DND-41 (cell line): Measurements from ENCODE around the gene ZBTB49.
A peak's percentile ranks its signal among the peaks of the same experiment; 100 is the strongest.

Source experiments
- ATAC-seq: fragments of 200-7000 bp; cut with Tn5 transposase; 3 replicates; pipeline ENCODE4 v1.9.1; 2021; ENCODE audit warnings: low read depth; ENCODE audit not compliant: insufficient read depth
- DNase-seq: peaks from one replicate; pipeline ENCODE4 v3.0.0-alpha.2; 2020
- H2AFZ ChIP-seq: 2 replicates; pipeline ENCODE4 v1.6.0; 2012; ENCODE audit warnings: low read depth, low read length
- H3K27ac ChIP-seq: 2 replicates; pipeline ENCODE4 v1.5.1; 2012; ENCODE audit warnings: low read length, inconsistent platforms
- H3K27me3 ChIP-seq: fragments of 200-600 bp; sonication (generic); 2 replicates; pipeline ENCODE4 v1.6.0; 2012; ENCODE audit warnings: low read length, mild to moderate bottlenecking, inconsistent platforms; ENCODE audit not compliant: insufficient read depth, poor library complexity
- H3K36me3 ChIP-seq: 2 replicates; pipeline ENCODE4 v1.5.1; 2012; ENCODE audit warnings: low read length, inconsistent platforms; ENCODE audit not compliant: insufficient read depth
- H3K4me1 ChIP-seq: 2 replicates; pipeline ENCODE4 v1.5.1; 2012; ENCODE audit warnings: mild to moderate bottlenecking, low read length; ENCODE audit not compliant: insufficient read depth
- H3K4me2 ChIP-seq: 2 replicates; pipeline ENCODE4 v1.6.0; 2012; ENCODE audit warnings: mild to moderate bottlenecking, moderate library complexity, low read length, inconsistent platforms; ENCODE audit not compliant: insufficient read depth
- H3K4me3 ChIP-seq, 2 experiments: fragments of 200-600 bp in 1 of 2; shearing (Covaris generic) in 1 of 2; 2 replicates each; pipeline ENCODE4 v1.5.1; 2012 to 2016; ENCODE audit warnings: inconsistent platforms in 2 of 2, low read length in 2 of 2, mild to moderate bottlenecking in 2 of 2, low read depth in 1 of 2, moderate library complexity in 1 of 2
- H3K79me2 ChIP-seq: 2 replicates; pipeline ENCODE4 v1.6.0; 2012; ENCODE audit warnings: low read length, inconsistent platforms; ENCODE audit not compliant: insufficient read depth
- H3K9ac ChIP-seq: 2 replicates; pipeline ENCODE4 v1.6.0; 2012; ENCODE audit warnings: low read depth, mild to moderate bottlenecking, inconsistent platforms, low read length, moderate library complexity
- H3K9me3 ChIP-seq: 2 replicates; pipeline ENCODE4 v1.5.1; 2012; ENCODE audit warnings: low read length, moderate library complexity, mild to moderate bottlenecking, inconsistent platforms; ENCODE audit not compliant: insufficient read depth, severe bottlenecking
- H4K20me1 ChIP-seq: 2 replicates; pipeline ENCODE4 v1.6.0; 2012; ENCODE audit warnings: low read length; ENCODE audit not compliant: insufficient read depth
- EZH2 ChIP-seq: IDR thresholded peaks from 3 replicates; pipeline ENCODE4 v1.6.1; 2012; ENCODE audit warnings: borderline replicate concordance, low read depth, mild to moderate bottlenecking, moderate library complexity, low read length, inconsistent platforms; ENCODE audit not compliant: severe bottlenecking
- TF ChIP-seq, protein P1 (sequence below): IDR thresholded peaks from 2 replicates; pipeline ENCODE4 v1.5.1; 2012; ENCODE audit warnings: borderline replicate concordance, low read length, moderate library complexity, mild to moderate bottlenecking; ENCODE audit not compliant: poor library complexity, severe bottlenecking; ENCODE audit errors: extremely low read depth

Gene ZBTB49

GRCh38 chr4:4259484-4260100 is 30.5 kb upstream of the ZBTB49 start:
- no peak for DNase-seq
- Histone ChIP-seq H4K20me1 (no peaks in the 10 kb centered on the region), H3K4me3 (no peak overlapping the region), H3K4me2 (no peak overlapping the region), H3K27me3 (no peaks in the 10 kb centered on the region), H3K36me3 (no peaks in the 10 kb centered on the region), H3K9me3 (no peaks in the 10 kb centered on the region), H3K4me1 (no peaks in the 10 kb centered on the region), H3K79me2 (no peaks in the 10 kb centered on the region), H3K9ac (no peak overlapping the region), H2AFZ (0 out of 2 replicates have a peak overlapping the region, but pooled peaks have one; percentile 13), H3K27ac (no peak overlapping the region)
- no peak for ATAC-seq
- TF ChIP-seq, protein P1, sequence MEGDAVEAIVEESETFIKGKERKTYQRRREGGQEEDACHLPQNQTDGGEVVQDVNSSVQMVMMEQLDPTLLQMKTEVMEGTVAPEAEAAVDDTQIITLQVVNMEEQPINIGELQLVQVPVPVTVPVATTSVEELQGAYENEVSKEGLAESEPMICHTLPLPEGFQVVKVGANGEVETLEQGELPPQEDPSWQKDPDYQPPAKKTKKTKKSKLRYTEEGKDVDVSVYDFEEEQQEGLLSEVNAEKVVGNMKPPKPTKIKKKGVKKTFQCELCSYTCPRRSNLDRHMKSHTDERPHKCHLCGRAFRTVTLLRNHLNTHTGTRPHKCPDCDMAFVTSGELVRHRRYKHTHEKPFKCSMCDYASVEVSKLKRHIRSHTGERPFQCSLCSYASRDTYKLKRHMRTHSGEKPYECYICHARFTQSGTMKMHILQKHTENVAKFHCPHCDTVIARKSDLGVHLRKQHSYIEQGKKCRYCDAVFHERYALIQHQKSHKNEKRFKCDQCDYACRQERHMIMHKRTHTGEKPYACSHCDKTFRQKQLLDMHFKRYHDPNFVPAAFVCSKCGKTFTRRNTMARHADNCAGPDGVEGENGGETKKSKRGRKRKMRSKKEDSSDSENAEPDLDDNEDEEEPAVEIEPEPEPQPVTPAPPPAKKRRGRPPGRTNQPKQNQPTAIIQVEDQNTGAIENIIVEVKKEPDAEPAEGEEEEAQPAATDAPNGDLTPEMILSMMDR, result no peak
- no peak for TF ChIP-seq EZH2

DNA sequence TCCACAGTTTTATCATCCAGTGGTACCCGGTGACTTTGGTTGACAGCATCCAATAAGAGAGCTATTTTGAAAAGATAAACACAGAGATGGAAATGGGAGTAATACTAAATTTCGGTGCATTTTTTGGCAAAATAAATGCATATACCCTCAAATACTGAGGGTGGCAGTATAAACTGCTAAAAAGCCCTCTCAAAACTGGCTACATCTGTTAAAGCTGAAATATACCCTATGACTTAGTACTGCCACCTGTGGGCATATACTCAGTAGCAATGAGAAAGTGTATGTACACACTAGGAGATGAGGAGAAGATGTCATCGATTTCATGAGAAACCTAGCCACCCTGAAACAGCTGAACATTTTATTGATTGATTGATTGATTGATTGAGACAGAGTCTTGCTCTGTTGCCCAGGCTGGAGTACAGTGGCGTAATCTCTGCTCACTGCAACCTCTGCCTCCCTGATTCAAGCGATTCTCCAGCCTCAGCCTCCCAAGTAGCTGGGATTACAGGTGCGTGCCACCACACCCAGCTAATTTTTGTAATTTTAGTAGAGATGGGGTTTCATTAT is 29.8 kb upstream of the ZBTB49 start:
- H3K27ac ChIP-seq, result no peak overlapping the region
- no peak overlapping the region for H2AFZ ChIP-seq
- H3K79me2 ChIP-seq, result no peaks in the 10 kb centered on the region
- TF ChIP-seq EZH2, result no peak
- TF ChIP-seq, protein P1, result peak; percentile 71
- no peaks in the 10 kb centered on the region for H3K36me3 ChIP-seq
- H3K9ac ChIP-seq, result no peak overlapping the region
- H3K4me3 ChIP-seq, result no peak overlapping the region
- H3K27me3 ChIP-seq, result no peaks in the 10 kb centered on the region
- no peak for DNase-seq
- no peaks in the 10 kb centered on the region for H4K20me1 ChIP-seq
- peak; percentile 91 for ATAC-seq
- H3K4me2 ChIP-seq, result no peak overlapping the region
- H3K4me1 ChIP-seq, result no peaks in the 10 kb centered on the region
- no peaks in the 10 kb centered on the region for H3K9me3 ChIP-seq

GRCh38 chr4:4267981-4268380 is 22.1 kb upstream of the ZBTB49 start:
- Histone ChIP-seq H3K36me3 (peaks cover 42% of the 10 kb centered on the region), H3K4me3 (no peak overlapping the region), H3K27ac (no peak overlapping the region), H3K27me3 (no peaks in the 10 kb centered on the region), H2AFZ (no peak overlapping the region), H3K9me3 (no peaks in the 10 kb centered on the region), H3K4me1 (no peaks in the 10 kb centered on the region), H3K79me2 (no peaks in the 10 kb centered on the region), H3K9ac (no peak overlapping the region), H4K20me1 (no peaks in the 10 kb centered on the region; the same call in 1 of the 2 replicates), H3K4me2 (no peak overlapping the region)
- TF ChIP-seq, protein P1, result no peak
- no peak for TF ChIP-seq EZH2
- DNase-seq (no peak), ATAC-seq (no peak)
